Measurements from ENCODE around the gene PRUNE1.

PRUNE1 gene

DNA sequence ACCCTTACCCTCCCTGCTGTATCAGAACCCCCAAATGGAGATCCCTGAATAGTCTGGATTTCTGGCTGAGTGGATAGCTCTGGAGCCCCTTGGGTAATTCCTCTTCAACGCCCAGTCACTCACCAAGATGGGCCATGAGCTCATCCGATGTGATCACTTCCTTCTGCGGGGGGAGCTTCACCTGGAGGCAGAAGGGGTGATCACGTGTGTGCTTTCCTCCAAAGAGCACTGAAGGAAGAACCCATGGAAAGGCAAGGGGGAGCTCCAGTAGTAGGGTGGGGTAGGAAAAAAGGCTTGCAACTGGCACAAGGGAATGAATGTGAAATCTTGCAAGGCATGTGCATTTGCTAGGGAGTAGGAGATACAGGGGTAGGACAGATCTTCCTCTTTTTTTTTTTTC lies 6.6 kb upstream of the PRUNE1 start:
- no peak overlapping the region for H2AFZ ChIP-seq (ENCODE audit: low read depth)
- TF ChIP-seq, protein P1, sequence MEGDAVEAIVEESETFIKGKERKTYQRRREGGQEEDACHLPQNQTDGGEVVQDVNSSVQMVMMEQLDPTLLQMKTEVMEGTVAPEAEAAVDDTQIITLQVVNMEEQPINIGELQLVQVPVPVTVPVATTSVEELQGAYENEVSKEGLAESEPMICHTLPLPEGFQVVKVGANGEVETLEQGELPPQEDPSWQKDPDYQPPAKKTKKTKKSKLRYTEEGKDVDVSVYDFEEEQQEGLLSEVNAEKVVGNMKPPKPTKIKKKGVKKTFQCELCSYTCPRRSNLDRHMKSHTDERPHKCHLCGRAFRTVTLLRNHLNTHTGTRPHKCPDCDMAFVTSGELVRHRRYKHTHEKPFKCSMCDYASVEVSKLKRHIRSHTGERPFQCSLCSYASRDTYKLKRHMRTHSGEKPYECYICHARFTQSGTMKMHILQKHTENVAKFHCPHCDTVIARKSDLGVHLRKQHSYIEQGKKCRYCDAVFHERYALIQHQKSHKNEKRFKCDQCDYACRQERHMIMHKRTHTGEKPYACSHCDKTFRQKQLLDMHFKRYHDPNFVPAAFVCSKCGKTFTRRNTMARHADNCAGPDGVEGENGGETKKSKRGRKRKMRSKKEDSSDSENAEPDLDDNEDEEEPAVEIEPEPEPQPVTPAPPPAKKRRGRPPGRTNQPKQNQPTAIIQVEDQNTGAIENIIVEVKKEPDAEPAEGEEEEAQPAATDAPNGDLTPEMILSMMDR (conservative IDR thresholded peaks at IDR 0.05; ENCODE audit: low read depth, low read length), result no peak

DNA sequence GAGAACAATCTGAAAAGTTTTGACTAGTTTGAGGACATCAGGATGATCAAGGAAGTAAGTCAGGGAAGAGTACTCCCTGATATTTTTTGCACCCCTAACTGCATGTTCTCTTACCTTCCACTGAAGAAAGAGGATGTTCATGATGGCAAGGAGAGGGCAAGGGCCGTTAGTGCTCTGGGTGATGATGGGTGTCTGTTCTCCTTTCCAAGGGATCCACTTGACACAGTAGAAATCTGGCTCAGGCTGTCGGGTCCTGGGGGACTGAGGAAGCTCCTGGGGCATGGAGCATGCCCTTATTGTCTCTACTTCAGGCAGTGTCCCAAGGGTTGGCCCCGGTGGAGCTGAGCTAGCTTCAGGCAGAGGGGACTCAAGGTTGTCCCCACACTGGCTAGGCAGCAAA lies 6.2 kb upstream of the PRUNE1 start:
- Histone ChIP-seq H3K36me3 (ENCODE audit: insufficient read depth) (no peaks in the 10 kb centered on the region), H3K4me1 (ENCODE audit: low read depth, poor library complexity, severe bottlenecking) (peaks cover 40% of the 10 kb centered on the region), H2AFZ (ENCODE audit: low read depth) (no peak overlapping the region), H3K9ac (no peak overlapping the region), H3K4me3 (IDR thresholded peaks at IDR 0.05; ENCODE audit: insufficient read depth, low read depth, low read length) (no peak overlapping the region), H3K4me2 (no peak overlapping the region), H3K79me2 (ENCODE audit: insufficient read depth, low read depth) (no peaks in the 10 kb centered on the region), H3K27me3 (ENCODE audit: insufficient read depth, low read depth) (no peaks in the 10 kb centered on the region; the same call in 1 of the 2 replicates), H4K20me1 (ENCODE audit: insufficient read depth) (no peaks in the 10 kb centered on the region), H3K27ac (no peak overlapping the region)
- TF ChIP-seq, protein P1 (conservative IDR thresholded peaks at IDR 0.05; ENCODE audit: low read depth, low read length), result no peak

More for the DNA sequence above, 6.6 kb upstream of the PRUNE1 start:
- no peak overlapping the region for H3K4me2 ChIP-seq
- H3K27me3 ChIP-seq (ENCODE audit: insufficient read depth, low read depth), result no peaks in the 10 kb centered on the region; the same call in 1 of the 2 replicates
- no peaks in the 10 kb centered on the region for H3K79me2 ChIP-seq (ENCODE audit: insufficient read depth, low read depth)
- peaks cover 37% of the 10 kb centered on the region for H3K4me1 ChIP-seq (ENCODE audit: low read depth, poor library complexity, severe bottlenecking)
- no peak overlapping the region for H3K4me3 ChIP-seq (IDR thresholded peaks at IDR 0.05; ENCODE audit: insufficient read depth, low read depth, low read length)
- no peak overlapping the region for H3K27ac ChIP-seq
- no peak overlapping the region for H3K9ac ChIP-seq
- no peaks in the 10 kb centered on the region for H4K20me1 ChIP-seq (ENCODE audit: insufficient read depth)
- no peaks in the 10 kb centered on the region for H3K36me3 ChIP-seq (ENCODE audit: insufficient read depth)

DNA sequence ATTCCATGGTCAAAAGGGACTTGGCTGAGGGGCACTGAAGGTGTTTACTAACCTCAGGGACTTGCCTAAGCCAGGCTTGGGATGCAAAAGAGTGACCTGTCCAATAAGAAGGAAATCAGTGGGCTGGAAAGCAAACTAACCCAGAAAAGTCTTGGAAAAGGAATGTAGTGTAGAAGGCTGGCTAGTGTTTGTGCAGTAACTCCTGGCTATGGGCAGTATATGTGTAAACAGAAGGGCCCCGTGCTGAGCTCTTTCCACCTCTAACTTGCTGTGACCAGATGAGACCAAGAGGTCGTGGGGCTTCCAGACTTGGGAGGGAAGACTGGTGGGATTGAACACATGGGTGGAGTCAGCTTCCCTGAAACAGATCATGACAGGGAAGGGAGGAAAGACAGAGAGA lies 5.6 kb upstream of the PRUNE1 start:
- Histone ChIP-seq H3K36me3 (ENCODE audit: insufficient read depth) (no peaks in the 10 kb centered on the region), H3K27me3 (ENCODE audit: insufficient read depth, low read depth) (no peaks in the 10 kb centered on the region; the same call in 1 of the 2 replicates), H3K4me2 (no peak overlapping the region), H4K20me1 (ENCODE audit: insufficient read depth) (no peaks in the 10 kb centered on the region), H3K4me1 (ENCODE audit: low read depth, poor library complexity, severe bottlenecking) (peaks cover 40% of the 10 kb centered on the region), H3K27ac (no peak overlapping the region), H3K4me3 (IDR thresholded peaks at IDR 0.05; ENCODE audit: insufficient read depth, low read depth, low read length) (no peak overlapping the region), H2AFZ (ENCODE audit: low read depth) (no peak overlapping the region), H3K9ac (no peak overlapping the region), H3K79me2 (ENCODE audit: insufficient read depth, low read depth) (no peaks in the 10 kb centered on the region)
- TF ChIP-seq, protein P1 (conservative IDR thresholded peaks at IDR 0.05; ENCODE audit: low read depth, low read length), result no peak

DNA sequence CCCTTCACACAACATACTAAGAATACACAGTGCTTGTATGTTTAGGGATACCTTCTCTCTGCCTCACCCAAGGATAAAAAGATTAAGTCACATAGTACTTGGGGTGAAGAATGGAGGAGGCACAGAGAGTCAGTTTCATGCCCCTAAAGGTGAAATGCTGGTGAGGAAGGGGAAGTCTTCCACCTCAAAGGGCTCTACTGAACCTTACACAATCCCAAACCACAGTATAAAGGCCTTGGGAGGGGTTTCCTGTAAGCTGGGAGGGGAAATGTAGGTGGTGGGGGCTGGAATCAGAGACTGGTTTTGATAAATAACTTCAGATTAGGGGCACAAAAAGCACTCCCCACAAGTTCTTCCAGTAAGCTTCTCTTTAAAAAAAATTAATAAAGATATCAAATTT lies 5.1 kb upstream of the PRUNE1 start:
- H3K4me3 ChIP-seq (IDR thresholded peaks at IDR 0.05; ENCODE audit: insufficient read depth, low read depth, low read length), result no peak overlapping the region
- H2AFZ ChIP-seq (ENCODE audit: low read depth), result no peak overlapping the region
- no peak overlapping the region for H3K9ac ChIP-seq
- H3K27ac ChIP-seq, result no peak overlapping the region
- no peaks in the 10 kb centered on the region for H3K36me3 ChIP-seq (ENCODE audit: insufficient read depth)
- no peaks in the 10 kb centered on the region for H4K20me1 ChIP-seq (ENCODE audit: insufficient read depth)
- peaks cover 38% of the 10 kb centered on the region for H3K4me1 ChIP-seq (ENCODE audit: low read depth, poor library complexity, severe bottlenecking)
- H3K27me3 ChIP-seq (ENCODE audit: insufficient read depth, low read depth), result no peaks in the 10 kb centered on the region; the same call in 1 of the 2 replicates
- H3K79me2 ChIP-seq (ENCODE audit: insufficient read depth, low read depth), result no peaks in the 10 kb centered on the region
- TF ChIP-seq, protein P1 (conservative IDR thresholded peaks at IDR 0.05; ENCODE audit: low read depth, low read length), result no peak
- no peak overlapping the region for H3K4me2 ChIP-seq
